Panc1 (cell line): ENCODE data around the gene CYSLTR1. TPM values are rescaled to one million over a fixed set of nuclear protein-coding genes. Genes with fewer than 3 reads are reported as not detected.

Source experiments
- ATAC-seq: fragments of 200-7000 bp; cut with Tn5 transposase; 2 replicates; pipeline ENCODE4 v1.9.1; 2020; ENCODE audit warnings: mild to moderate bottlenecking, moderate library complexity
- BruUV-seq: library from RNA; stranded (reverse); fragments of 400-500 nt; replicated peaks from 2 replicates; lab custom pipeline; 2021; lab: Mats Ljungman, UMichigan
- CTCF ChIA-PET: fragments of 300-600 bp; sonication (Branson Sonifier 250); formaldehyde crosslinking; loops from one replicate; lab custom pipeline; 2022; ENCODE audit warnings: antibody characterized with exemption; lab: Charles Lee
- POLR2A ChIA-PET: fragments of 300-600 bp; sonication (Branson Sonifier 250); formaldehyde crosslinking; loops from one replicate; lab custom pipeline; 2022; ENCODE audit warnings: antibody characterized with exemption; lab: Charles Lee
- DNase-seq: peaks from one replicate; pipeline ENCODE4 v3.0.0-alpha.2; 2010; ENCODE audit warnings: low read depth, low spot score
- H3K27ac ChIP-seq: 2 replicates; pipeline ENCODE4 v1.5.1; 2011; ENCODE audit warnings: mild to moderate bottlenecking, low read length, inconsistent platforms
- H3K27me3 ChIP-seq: fragments of 200-500 bp; sonication (Bioruptor generic); 2 replicates; pipeline ENCODE4 v1.6.0; 2014; ENCODE audit warnings: low read length, inconsistent platforms; ENCODE audit not compliant: control insufficient read depth, insufficient read depth
- H3K36me3 ChIP-seq: fragments of 200-500 bp; sonication (Bioruptor generic); 2 replicates; pipeline ENCODE4 v1.5.1; 2014; ENCODE audit warnings: inconsistent platforms, mild to moderate bottlenecking, low read length, moderate library complexity; ENCODE audit not compliant: control insufficient read depth, insufficient read depth
- H3K4me1 ChIP-seq: 2 replicates; pipeline ENCODE4 v1.5.1; 2011; ENCODE audit warnings: inconsistent platforms, mild to moderate bottlenecking, low read length, moderate library complexity; ENCODE audit not compliant: control insufficient read depth, insufficient read depth
- H3K4me3 ChIP-seq, 2 experiments: 2 replicates each; pipeline ENCODE4 v1.5.1; 2011 to 2012; ENCODE audit warnings: low read depth in 2 of 2, low read length in 2 of 2, mild to moderate bottlenecking in 2 of 2, inconsistent platforms in 1 of 2, moderate library complexity in 1 of 2
- H3K9me3 ChIP-seq: fragments of 200-500 bp; sonication (Bioruptor generic); 2 replicates; pipeline ENCODE4 v1.5.1; 2014; ENCODE audit warnings: low read depth, mild to moderate bottlenecking, inconsistent platforms, low read length, moderate library complexity; ENCODE audit not compliant: control insufficient read depth, insufficient read depth
- in situ Hi-C: cut with HindIII; loops from 2 replicates; pipeline ENCODE4 v1.10.0; 2016; ENCODE audit warnings: low sequenced_read_pairs, low pct_unique_long_range_greater_than_20kb
- intact Hi-C: fragments of 100-400 bp; cut with micrococcal nuclease; formaldehyde crosslinking; loops from one replicate; pipeline ENCODE4 v1.10.0; 2022; ENCODE audit not compliant: unreplicated experiment
- total RNA-seq: library from RNA; stranded (reverse); gene quantifications from one replicate; pipeline ENCODE4 v1.2.1, GENCODE V29; 2021; ENCODE audit not compliant: unreplicated experiment
- TF ChIP-seq, protein P1 (sequence below), 2 experiments: IDR thresholded peaks; 2 replicates each; pipeline ENCODE4 v1.6.1; 2011 to 2012; ENCODE audit warnings: low read depth in 2 of 2, control low read depth in 1 of 2, low read length in 1 of 2, mild to moderate bottlenecking in 1 of 2, moderate library complexity in 1 of 2; ENCODE audit not compliant: insufficient read depth in 1 of 2
- TF ChIP-seq, protein P2 (sequence below): fragments of 450-650 bp; IDR thresholded peaks from 2 replicates; pipeline ENCODE4 v1.5.1; 2017; ENCODE audit warnings: mild to moderate bottlenecking

Gene CYSLTR1
- total RNA-seq, 1 experiment from 2014 or later, result not detected

DNA sequence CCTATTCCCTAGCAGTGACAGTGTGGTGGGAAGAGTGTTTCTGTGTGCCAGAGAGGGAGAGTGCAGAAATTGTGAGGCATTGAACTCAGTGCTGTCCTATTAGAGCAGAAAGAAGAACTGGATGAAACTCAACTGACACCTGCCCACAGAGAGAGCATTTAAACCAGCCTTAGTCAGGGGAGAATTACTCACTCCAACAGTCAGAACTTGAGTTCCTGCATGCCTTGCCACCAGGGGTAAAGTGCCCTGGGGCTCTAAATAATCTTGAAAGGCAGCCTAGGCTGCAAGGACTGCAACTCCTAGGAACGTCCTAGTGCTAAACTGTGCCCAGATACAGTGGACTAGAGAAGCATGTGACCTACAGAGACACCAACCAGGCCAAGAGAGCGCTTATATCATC lies 12.8 kb downstream of the CYSLTR1 start:
- Histone ChIP-seq H3K36me3 (no peaks in the 10 kb centered on the region), H3K4me3 (no peak overlapping the region), H3K9me3 (no peaks in the 10 kb centered on the region), H3K4me1 (no peaks in the 10 kb centered on the region), H3K27me3 (no peaks in the 10 kb centered on the region), H3K27ac (no peak overlapping the region)
- CTCF ChIA-PET, result no interaction called here
- in situ Hi-C loops, result no loop called here
- intact Hi-C loops, result no loop called here
- ATAC-seq (no peak), DNase-seq (no peak)
- TF ChIP-seq, protein P1, sequence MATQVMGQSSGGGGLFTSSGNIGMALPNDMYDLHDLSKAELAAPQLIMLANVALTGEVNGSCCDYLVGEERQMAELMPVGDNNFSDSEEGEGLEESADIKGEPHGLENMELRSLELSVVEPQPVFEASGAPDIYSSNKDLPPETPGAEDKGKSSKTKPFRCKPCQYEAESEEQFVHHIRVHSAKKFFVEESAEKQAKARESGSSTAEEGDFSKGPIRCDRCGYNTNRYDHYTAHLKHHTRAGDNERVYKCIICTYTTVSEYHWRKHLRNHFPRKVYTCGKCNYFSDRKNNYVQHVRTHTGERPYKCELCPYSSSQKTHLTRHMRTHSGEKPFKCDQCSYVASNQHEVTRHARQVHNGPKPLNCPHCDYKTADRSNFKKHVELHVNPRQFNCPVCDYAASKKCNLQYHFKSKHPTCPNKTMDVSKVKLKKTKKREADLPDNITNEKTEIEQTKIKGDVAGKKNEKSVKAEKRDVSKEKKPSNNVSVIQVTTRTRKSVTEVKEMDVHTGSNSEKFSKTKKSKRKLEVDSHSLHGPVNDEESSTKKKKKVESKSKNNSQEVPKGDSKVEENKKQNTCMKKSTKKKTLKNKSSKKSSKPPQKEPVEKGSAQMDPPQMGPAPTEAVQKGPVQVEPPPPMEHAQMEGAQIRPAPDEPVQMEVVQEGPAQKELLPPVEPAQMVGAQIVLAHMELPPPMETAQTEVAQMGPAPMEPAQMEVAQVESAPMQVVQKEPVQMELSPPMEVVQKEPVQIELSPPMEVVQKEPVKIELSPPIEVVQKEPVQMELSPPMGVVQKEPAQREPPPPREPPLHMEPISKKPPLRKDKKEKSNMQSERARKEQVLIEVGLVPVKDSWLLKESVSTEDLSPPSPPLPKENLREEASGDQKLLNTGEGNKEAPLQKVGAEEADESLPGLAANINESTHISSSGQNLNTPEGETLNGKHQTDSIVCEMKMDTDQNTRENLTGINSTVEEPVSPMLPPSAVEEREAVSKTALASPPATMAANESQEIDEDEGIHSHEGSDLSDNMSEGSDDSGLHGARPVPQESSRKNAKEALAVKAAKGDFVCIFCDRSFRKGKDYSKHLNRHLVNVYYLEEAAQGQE (IDR thresholded peaks at IDR 0.05; ENCODE audit: insufficient read depth in 1 of 2, low read depth in 2 of 2, low read length in 1 of 2), result no peak
- TF ChIP-seq, protein P2, sequence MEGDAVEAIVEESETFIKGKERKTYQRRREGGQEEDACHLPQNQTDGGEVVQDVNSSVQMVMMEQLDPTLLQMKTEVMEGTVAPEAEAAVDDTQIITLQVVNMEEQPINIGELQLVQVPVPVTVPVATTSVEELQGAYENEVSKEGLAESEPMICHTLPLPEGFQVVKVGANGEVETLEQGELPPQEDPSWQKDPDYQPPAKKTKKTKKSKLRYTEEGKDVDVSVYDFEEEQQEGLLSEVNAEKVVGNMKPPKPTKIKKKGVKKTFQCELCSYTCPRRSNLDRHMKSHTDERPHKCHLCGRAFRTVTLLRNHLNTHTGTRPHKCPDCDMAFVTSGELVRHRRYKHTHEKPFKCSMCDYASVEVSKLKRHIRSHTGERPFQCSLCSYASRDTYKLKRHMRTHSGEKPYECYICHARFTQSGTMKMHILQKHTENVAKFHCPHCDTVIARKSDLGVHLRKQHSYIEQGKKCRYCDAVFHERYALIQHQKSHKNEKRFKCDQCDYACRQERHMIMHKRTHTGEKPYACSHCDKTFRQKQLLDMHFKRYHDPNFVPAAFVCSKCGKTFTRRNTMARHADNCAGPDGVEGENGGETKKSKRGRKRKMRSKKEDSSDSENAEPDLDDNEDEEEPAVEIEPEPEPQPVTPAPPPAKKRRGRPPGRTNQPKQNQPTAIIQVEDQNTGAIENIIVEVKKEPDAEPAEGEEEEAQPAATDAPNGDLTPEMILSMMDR, result no peak
- no TSS peak for BruUV-seq
- POLR2A ChIA-PET, result no interaction called here

DNA sequence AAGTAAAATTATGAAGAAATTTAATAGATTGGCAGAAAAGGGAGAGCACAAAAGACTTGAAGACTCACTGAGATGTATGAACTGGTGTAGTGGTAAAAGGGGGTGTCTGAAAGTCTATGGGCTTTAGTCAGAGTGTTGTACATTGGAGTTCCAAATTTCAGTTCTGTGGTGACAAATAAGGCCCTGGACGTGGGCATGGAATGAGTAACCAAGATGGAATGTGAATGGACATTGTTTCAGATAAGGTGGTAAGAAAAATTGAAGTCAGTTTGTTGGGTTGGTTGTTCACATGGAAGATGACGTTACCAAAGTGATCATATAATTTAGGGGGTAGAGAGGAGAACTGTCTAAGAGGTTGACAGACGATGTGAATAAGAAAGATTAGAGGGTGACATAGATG lies 13.9 kb downstream of the CYSLTR1 start:
- DNase-seq (no peak), ATAC-seq (no peak)
- POLR2A ChIA-PET, result no interaction called here
- in situ Hi-C loops (no loop called here), intact Hi-C loops (no loop called here)
- H3K27me3 ChIP-seq, result no peaks in the 10 kb centered on the region
- no TSS peak for BruUV-seq
- H3K27ac ChIP-seq, result no peak overlapping the region
- no peaks in the 10 kb centered on the region for H3K4me1 ChIP-seq
- TF ChIP-seq, protein P2, result no peak
- TF ChIP-seq, protein P1 (IDR thresholded peaks at IDR 0.05; ENCODE audit: insufficient read depth in 1 of 2, low read depth in 2 of 2, low read length in 1 of 2), result no peak
- CTCF ChIA-PET, result no interaction called here
- no peaks in the 10 kb centered on the region for H3K9me3 ChIP-seq
- H3K36me3 ChIP-seq, result no peaks in the 10 kb centered on the region
- H3K4me3 ChIP-seq, result no peak overlapping the region
